Activated CD4-positive, CD25-positive, alpha-beta regulatory T cell (primary cell): ENCODE data around the gene TMEM229B.

Source experiments
- DNase-seq, 4 experiments: peaks; one replicate each; lab custom pipeline; 2025; lab: John Stamatoyannopoulos, UW

Gene TMEM229B

DNA sequence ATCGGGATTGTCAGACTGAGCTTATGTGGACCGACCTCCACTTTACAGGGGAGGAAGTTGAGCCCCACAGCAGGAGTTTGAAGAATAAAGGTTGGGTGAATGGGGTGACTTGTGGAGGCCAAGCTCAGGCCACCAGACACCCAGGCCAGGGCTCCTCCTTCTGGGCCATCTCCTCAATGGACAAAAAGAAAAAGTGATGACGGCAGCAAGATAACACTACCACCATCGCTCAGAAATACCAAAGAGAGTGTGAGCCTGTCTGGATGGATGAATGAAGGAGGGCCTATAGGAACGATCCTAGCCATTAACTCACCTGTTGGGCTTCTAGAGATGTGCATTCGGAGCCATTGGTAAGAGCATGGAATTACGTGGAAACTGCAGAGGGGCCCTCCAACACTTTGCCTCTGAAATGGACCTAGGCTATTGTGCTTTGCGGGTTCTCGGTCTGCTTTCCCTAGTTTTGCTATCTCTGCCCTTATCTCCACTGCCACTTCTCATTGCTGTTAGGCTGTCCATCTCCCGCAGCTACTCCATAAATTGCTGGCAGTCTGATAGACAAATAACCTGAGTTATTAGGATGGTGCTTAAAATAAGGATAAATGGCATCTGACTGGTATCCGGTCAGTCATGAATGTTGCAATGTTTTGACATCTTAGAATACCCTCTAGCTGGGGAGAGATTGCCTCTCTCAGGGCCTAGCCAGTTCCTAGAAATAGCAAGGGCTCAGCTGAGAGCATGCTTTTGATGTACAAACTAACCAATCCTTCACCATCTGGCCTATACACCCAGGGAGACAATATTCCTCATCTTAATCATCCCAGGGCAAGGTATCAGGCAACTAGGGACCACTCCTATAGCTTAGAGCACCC lies 66.9 kb downstream of the TMEM229B start:
- no peak for DNase-seq
